HL-60 (cell line): Measurements from ENCODE around the gene FBXO11.

Experiments used
- DNase-seq, 2 experiments: peaks; one replicate each; pipeline ENCODE4 v3.0.0-alpha.2; 2010 to 2020; ENCODE audit warnings: low read depth in 1 of 2, low spot score in 1 of 2
- H3K27ac ChIP-seq: fragments of 250-450 bp; sonication (Bioruptor Pico); replicated peaks from 2 replicates; pipeline ENCODE4 v1.5.1; 2020; ENCODE audit warnings: mild to moderate bottlenecking, moderate library complexity
- H3K27me3 ChIP-seq: fragments of 250-450 bp; sonication (Bioruptor Pico); 2 replicates; pipeline ENCODE4 v1.5.1; 2021; ENCODE audit warnings: mild to moderate bottlenecking, moderate library complexity; ENCODE audit not compliant: insufficient read depth, poor library complexity, severe bottlenecking
- H3K4me3 ChIP-seq: replicated peaks from 2 replicates; pipeline ENCODE4 v1.5.1; 2011; ENCODE audit warnings: mild to moderate bottlenecking, control low read depth, low read length; ENCODE audit not compliant: insufficient read depth
- GABPA ChIP-seq: IDR thresholded peaks from 2 replicates; pipeline ENCODE4 v1.6.1; 2012; ENCODE audit warnings: low read depth
- POLR2AphosphoS5 ChIP-seq: IDR thresholded peaks from 2 replicates; pipeline ENCODE4 v1.6.1; 2012; ENCODE audit warnings: low read depth
- REST ChIP-seq: IDR thresholded peaks from 2 replicates; pipeline ENCODE4 v1.6.1; 2012; ENCODE audit warnings: low read depth; ENCODE audit not compliant: insufficient replicate concordance
- SPI1 ChIP-seq: IDR thresholded peaks from 2 replicates; pipeline ENCODE4 v1.6.1; 2012; ENCODE audit warnings: low read depth, mild to moderate bottlenecking, borderline replicate concordance
- TF ChIP-seq, protein P1 (sequence below): IDR thresholded peaks from one replicate; pipeline ENCODE4 v1.5.1; 2011; ENCODE audit warnings: low read length, control low read depth, inconsistent platforms; ENCODE audit not compliant: insufficient read depth

Gene FBXO11

GRCh38 chr2:47890711-47891368, 15.5 kb downstream of the FBXO11 start:
- Histone ChIP-seq H3K4me3 (no peak overlapping the region), H3K27me3 (no peaks in the 10 kb centered on the region), H3K27ac (no peak overlapping the region)
- no peak for DNase-seq
- TF ChIP-seq, protein P1, sequence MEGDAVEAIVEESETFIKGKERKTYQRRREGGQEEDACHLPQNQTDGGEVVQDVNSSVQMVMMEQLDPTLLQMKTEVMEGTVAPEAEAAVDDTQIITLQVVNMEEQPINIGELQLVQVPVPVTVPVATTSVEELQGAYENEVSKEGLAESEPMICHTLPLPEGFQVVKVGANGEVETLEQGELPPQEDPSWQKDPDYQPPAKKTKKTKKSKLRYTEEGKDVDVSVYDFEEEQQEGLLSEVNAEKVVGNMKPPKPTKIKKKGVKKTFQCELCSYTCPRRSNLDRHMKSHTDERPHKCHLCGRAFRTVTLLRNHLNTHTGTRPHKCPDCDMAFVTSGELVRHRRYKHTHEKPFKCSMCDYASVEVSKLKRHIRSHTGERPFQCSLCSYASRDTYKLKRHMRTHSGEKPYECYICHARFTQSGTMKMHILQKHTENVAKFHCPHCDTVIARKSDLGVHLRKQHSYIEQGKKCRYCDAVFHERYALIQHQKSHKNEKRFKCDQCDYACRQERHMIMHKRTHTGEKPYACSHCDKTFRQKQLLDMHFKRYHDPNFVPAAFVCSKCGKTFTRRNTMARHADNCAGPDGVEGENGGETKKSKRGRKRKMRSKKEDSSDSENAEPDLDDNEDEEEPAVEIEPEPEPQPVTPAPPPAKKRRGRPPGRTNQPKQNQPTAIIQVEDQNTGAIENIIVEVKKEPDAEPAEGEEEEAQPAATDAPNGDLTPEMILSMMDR: no peak
- no peak for TF ChIP-seq SPI1
- TF ChIP-seq REST: no peak
- no peak for TF ChIP-seq GABPA
- TF ChIP-seq POLR2AphosphoS5: no peak

- H3K27me3 ChIP-seq: no peaks in the 10 kb centered on the region
- H3K4me3 ChIP-seq: no peak overlapping the region
- no peak for DNase-seq
- H3K27ac ChIP-seq: no peak overlapping the region
- TF ChIP-seq, protein P1: no peak
- TF ChIP-seq POLR2AphosphoS5 (no peak), SPI1 (no peak), REST (no peak), GABPA (no peak)
Observed at GRCh38 chr2:47888581-47889280, 17.6 kb downstream of the FBXO11 start.

GRCh38 chr2:47876912-47877311, 29.4 kb downstream of the FBXO11 start:
- H3K27ac ChIP-seq: no peak overlapping the region
- no peak for TF ChIP-seq REST
- no peak for TF ChIP-seq SPI1
- TF ChIP-seq GABPA: no peak
- TF ChIP-seq, protein P1: no peak
- no peak for TF ChIP-seq POLR2AphosphoS5
- no peaks in the 10 kb centered on the region for H3K27me3 ChIP-seq
- no peak overlapping the region for H3K4me3 ChIP-seq
- no peak for DNase-seq
